Liver (tissue), 9 donors: ENCODE results near the gene EMC1. TPM values are rescaled to one million over a fixed set of nuclear protein-coding genes. Genes with fewer than 3 reads are reported as not detected.

Experiments
- DNase-seq: peaks from one replicate; pipeline ENCODE4 v3.0.0-alpha.2; 2017; ENCODE audit warnings: low spot score
- H3K27ac ChIP-seq, 2 donors: one replicate each; pipeline ENCODE4 v1.7.0; 2013; ENCODE audit warnings: inconsistent platforms in 2 of 2, low read length in 2 of 2, control low read depth in 1 of 2, low read depth in 1 of 2, mild to moderate bottlenecking in 1 of 2
- H3K27me3 ChIP-seq, 4 donors: one replicate each; pipeline versions ENCODE4 v1.6.1 to v1.7.0; 2013; ENCODE audit warnings: low read length in 3 of 4, inconsistent platforms in 1 of 4, mild to moderate bottlenecking in 1 of 4, moderate library complexity in 1 of 4; ENCODE audit not compliant: control insufficient read depth in 4 of 4, insufficient read depth in 4 of 4
- H3K36me3 ChIP-seq, 4 donors: one replicate each; pipeline versions ENCODE4 v1.6.1 to v1.7.0; 2013; ENCODE audit warnings: low read length in 3 of 4, mild to moderate bottlenecking in 3 of 4, low read depth in 1 of 4, moderate library complexity in 1 of 4; ENCODE audit not compliant: control insufficient read depth in 4 of 4, insufficient read depth in 3 of 4
- H3K4me1 ChIP-seq, 4 donors: one replicate each; pipeline versions ENCODE4 v1.6.1 to v1.7.0; 2013; ENCODE audit warnings: low read length in 3 of 4, mild to moderate bottlenecking in 3 of 4, moderate library complexity in 1 of 4; ENCODE audit not compliant: control insufficient read depth in 4 of 4, insufficient read depth in 4 of 4
- H3K4me3 ChIP-seq, 3 donors: one replicate each; pipeline versions ENCODE4 v1.6.1 to v1.7.0; 2013; ENCODE audit warnings: low read length in 3 of 3, control low read depth in 1 of 3, low read depth in 1 of 3, mild to moderate bottlenecking in 1 of 3
- H3K9ac ChIP-seq, 2 donors: one replicate each; pipeline ENCODE4 v1.7.0; 2013; ENCODE audit warnings: low read length in 2 of 2, mild to moderate bottlenecking in 2 of 2, moderate library complexity in 2 of 2, control low read depth in 1 of 2, low read depth in 1 of 2
- H3K9me3 ChIP-seq, 4 donors: one replicate each; pipeline versions ENCODE4 v1.6.1 to v1.7.0; 2013; ENCODE audit warnings: low read length in 3 of 4; ENCODE audit not compliant: control insufficient read depth in 4 of 4
- CTCF ChIP-seq: fragments of 150-350 bp; IDR thresholded peaks from 2 replicates; pipeline ENCODE4 v1.5.1; 2017; ENCODE audit warnings: improper control_type of control experiment, low read depth, low read length; ENCODE audit not compliant: missing input control
- GABPA ChIP-seq, 2 donors: IDR thresholded peaks in 1 of 2; conservative IDR thresholded peaks in 1 of 2; 2 replicates each; pipeline ENCODE4 v1.6.1; 2016; ENCODE audit warnings: antibody characterized with exemption in 2 of 2, mild to moderate bottlenecking in 1 of 2, moderate library complexity in 1 of 2
- HNF4G ChIP-seq: IDR thresholded peaks from 2 replicates; pipeline ENCODE4 v1.6.1; 2016; ENCODE audit warnings: antibody characterized with exemption
- NR2F2 ChIP-seq: IDR thresholded peaks from 2 replicates; pipeline ENCODE4 v1.6.1; 2016; ENCODE audit warnings: antibody characterized with exemption
- REST ChIP-seq: IDR thresholded peaks from 2 replicates; pipeline ENCODE4 v1.6.1; 2016; ENCODE audit warnings: antibody characterized with exemption, mild to moderate bottlenecking
- SP1 ChIP-seq: IDR thresholded peaks from 2 replicates; pipeline ENCODE4 v1.6.1; 2018; ENCODE audit warnings: antibody characterized with exemption, mild to moderate bottlenecking
- TAF1 ChIP-seq: conservative IDR thresholded peaks from 2 replicates; pipeline ENCODE4 v1.6.1; 2016; ENCODE audit warnings: antibody characterized with exemption, mild to moderate bottlenecking
- YY1 ChIP-seq: IDR thresholded peaks from 2 replicates; pipeline ENCODE4 v1.6.1; 2016; ENCODE audit warnings: antibody characterized with exemption, mild to moderate bottlenecking
- ZBTB33 ChIP-seq: IDR thresholded peaks from 2 replicates; pipeline ENCODE4 v1.6.1; 2016; ENCODE audit warnings: antibody characterized with exemption
- WGBS: extraction: QIAGEN DNeasy Blood & Tissue Kit; methylation state at CpG from one replicate; pipeline ENCODE4 v1.1.7; 2013; 5-methylcytosine and 5-hydroxymethylcytosine counted together
- polyA plus RNA-seq, 2 donors: library from polyadenylated mRNA; stranded (reverse) in 1 of 2; unstranded in 1 of 2; fragments of 200-250 nt in 1 of 2; fragments of >200 nt in 1 of 2; fragmentation: Nextera tagmentation in 1 of 2; extraction: Ambion mirVana in 1 of 2; gene quantifications; one replicate each; pipeline versions ENCODE4 v1.2.1 to v1.2.3, GENCODE V29; 2013 to 2015
- total RNA-seq, 2 donors: library from RNA; depleted of rRNA; stranded (reverse); fragments of >200 nt; gene quantifications; one replicate each; pipeline ENCODE4 v1.2.3, GENCODE V29; 2014
- donor health status: healthy.
- donor health status: healthy.
- donor health status: healthy.
- donor health status: healthy.
- donor health status: healthy.

The EMC1 gene
- total and polyA plus RNA-seq, 4 donors: 8.0 to 33.6 (median 14.8) TPM

- Histone ChIP-seq H3K9ac (no peak overlapping the region), H3K4me1 (peaks cover 0 to 2% (median under 1%) of the 10 kb centered on the region in 4 donors), H3K9me3 (no peaks in the 10 kb centered on the region), H3K36me3 (peaks cover 20 to 75% (median 45%) of the 10 kb centered on the region in 4 donors), H3K27ac (no peak overlapping the region), H3K4me3 (no peak overlapping the region), H3K27me3 (no peaks in the 10 kb centered on the region)
- no peak for DNase-seq
- 98% methylated on average over 3 of the region's 3 CpGs for WGBS
- TF ChIP-seq TAF1 (no peak), ZBTB33 (no peak), SP1 (no peak), REST (no peak), GABPA (IDR thresholded peaks at IDR 0.05 in 1 of 2, conservative IDR thresholded peaks at IDR 0.05 in 1 of 2) (no peak), YY1 (no peak), NR2F2 (no peak), CTCF (no peak)
Observed at GRCh38 chr1:19191811-19192210, 59.5 kb downstream of the EMC1 start.

- no peak overlapping the region for H3K4me3 ChIP-seq
- H3K9me3 ChIP-seq: no peaks in the 10 kb centered on the region
- TF ChIP-seq REST (no peak), HNF4G (no peak)
- no peak overlapping the region for H3K27ac ChIP-seq
- H3K27me3 ChIP-seq: no peaks in the 10 kb centered on the region
- DNase-seq: no peak
- H3K36me3 ChIP-seq: peaks cover 21 to 73% (median 49%) of the 10 kb centered on the region in 4 donors
- peaks cover 0 to 2% (median under 1%) of the 10 kb centered on the region in 4 donors for H3K4me1 ChIP-seq
- H3K9ac ChIP-seq: no peak overlapping the region
- WGBS: 93% methylated on average over 4 of the region's 4 CpGs
Observed at GRCh38 chr1:19190468-19190867, 60.9 kb downstream of the EMC1 start.
